ENCODE data around the gene ARHGEF4.

The ARHGEF4 gene, protein sequence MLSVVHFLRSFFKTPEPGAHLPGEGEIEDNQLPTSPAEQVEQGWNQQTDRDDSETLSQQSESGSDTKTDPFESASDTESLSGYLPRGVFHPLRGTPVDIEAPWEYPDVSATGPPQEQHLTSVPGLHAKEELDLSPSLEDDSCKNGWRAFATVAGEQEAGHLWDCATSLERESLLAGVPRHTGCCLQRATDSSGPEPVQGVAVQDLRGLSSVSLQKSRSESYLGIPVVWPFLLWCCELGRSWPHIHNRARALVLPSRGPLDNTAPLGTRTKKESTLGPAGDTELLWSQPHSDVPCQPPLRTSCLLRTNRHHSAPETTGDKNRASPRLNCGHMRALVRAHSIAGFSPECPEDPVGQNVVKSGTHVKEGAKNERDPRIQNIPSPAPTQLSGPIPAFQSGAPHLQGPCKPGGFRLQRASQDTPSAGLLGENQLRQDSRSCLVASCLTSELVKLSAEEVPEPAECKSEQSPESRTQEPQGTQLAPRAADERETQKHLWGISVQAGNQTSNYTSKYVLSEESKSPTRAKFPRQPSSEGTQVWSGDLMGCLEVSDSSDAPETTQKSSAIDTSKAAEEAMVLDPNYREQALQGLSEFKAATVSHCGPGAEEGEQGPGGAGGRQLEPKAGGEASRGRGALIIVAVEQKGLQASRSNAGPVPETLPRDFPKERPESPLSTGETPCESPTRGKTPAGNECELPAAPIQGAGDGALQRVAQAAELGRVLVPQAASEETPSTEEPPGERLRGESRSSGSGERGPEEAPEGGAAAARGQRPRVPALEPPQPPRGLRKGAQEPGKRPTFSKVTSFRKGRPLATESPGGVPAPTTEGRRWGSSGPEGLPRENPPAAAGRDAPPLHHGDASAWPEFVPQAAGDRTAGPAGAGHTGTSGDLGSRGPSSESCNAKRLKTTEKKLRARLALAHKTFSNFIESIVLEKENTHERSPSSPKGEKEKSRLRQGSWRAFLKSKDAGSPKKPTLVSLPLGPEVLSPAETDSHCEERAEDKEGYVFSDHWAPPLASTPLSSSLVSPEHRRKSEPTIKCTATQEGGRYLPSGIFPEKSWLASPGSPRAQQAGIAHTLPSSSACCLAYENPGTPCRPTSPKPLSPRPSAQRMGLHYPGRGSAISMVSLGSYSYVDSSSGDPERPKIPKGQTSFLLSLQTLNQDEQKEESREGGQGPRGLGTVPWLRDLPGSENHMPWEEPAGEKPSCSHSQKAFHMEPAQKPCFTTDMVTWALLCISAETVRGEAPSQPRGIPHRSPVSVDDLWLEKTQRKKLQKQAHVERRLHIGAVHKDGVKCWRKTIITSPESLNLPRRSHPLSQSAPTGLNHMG (N-terminal part only)

DNA sequence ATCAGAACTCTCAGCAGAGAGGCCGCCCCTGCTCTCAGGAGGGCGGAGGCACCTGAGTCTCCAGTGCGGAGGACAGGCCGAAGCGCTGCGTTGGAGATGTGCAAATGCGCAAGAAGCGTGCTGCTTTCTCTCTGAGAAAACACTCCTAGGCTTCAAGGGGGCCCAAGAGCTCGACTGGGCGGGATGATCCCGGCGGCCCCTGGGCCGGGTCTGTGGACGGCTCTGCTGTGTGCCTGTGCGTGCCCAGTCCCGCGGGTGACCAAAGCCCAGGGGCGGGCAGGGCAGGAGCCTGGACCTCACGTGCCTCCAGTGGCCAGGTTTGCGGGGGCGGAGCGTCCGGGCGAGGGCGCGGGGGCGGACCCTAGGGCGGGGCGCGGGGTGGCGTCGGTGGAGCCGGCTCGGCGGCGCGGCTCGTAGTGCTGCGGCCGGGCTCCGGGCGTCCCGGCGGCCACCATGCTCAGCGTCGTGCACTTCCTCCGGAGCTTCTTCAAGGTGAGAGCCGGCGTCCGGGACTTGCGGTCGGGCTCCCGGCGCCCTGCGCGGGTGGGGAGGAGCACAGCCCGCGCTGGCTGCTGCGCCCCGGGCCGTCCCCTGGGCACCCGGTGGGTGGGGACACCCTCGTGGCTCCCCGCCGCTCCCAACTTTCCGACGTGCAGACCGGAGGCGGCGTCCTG is at the start of gene ARHGEF4:
TSS of gene ARHGEF4 (plus strand) at position 414 of the 674 bp plus-strand sequence. CDS start at position 454, 40 bp downstream.
- peak within 1 kb of the TSS; percentile 26 for H3K4me3 Mint-ChIP-seq
- peaks cover 48% of the 10 kb centered on the region for H3K27me3 Mint-ChIP-seq

DNA sequence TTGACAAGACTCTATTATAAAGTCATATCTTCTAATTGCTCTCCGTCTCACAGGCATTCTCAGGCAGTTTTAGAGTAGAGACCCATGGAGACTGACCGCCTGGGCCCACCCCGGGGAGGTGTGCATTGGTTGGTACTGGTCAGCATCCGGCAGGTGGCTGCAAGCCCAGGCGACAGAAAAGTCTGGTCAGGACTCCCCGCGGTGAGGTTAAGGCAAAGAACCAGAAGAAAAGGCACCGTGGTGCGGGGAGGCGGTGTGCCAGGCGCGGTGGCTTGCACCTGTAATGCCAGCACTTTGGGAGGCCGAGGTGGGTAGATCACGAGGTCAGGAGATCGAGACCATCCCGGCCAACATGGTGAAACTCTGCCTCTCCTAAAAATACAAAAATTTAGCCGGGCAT is 48.9 kb upstream of the ARHGEF4 start:
- Mint-ChIP-seq H3K27me3 (no peaks in the 10 kb centered on the region), H3K36me3 (ENCODE audit: low read depth) (no peaks in the 10 kb centered on the region), H3K27ac (no peak overlapping the region), H3K9me3 (peaks cover under 1% of the 10 kb centered on the region), H3K4me3 (no peak overlapping the region), H3K4me1 (ENCODE audit: low read depth) (no peaks in the 10 kb centered on the region)

More for the DNA sequence above, at the start of gene ARHGEF4:
- Mint-ChIP-seq H3K27ac (no peak within 1 kb of the TSS), H3K36me3 (ENCODE audit: low read depth) (no peaks in the 10 kb centered on the region), H3K9me3 (no peaks in the 10 kb centered on the region), H3K4me1 (ENCODE audit: low read depth) (no peaks in the 10 kb centered on the region)

DNA sequence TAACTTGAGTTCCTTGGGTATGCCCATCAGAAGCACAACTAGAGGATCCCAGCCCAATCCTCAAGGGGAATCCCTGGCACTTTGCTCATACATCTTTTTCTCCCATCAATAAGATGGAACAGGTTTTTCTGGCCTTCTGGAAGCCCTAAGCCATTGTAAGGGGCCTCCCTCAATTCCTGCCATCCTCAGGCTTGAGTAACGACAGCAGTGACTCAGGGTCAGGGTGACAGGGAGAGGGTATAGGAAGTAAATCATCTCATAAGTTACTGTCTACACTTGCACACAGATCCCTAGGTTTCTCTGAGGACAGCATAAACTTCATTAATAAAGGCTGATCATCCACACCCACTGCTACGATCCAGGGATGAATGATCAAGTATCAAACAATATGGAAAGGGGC is 46.4 kb upstream of the ARHGEF4 start:
- no peaks in the 10 kb centered on the region for H3K4me1 Mint-ChIP-seq (ENCODE audit: low read depth)
- H3K4me3 Mint-ChIP-seq = no peak overlapping the region
- H3K9me3 Mint-ChIP-seq = no peaks in the 10 kb centered on the region
- H3K27me3 Mint-ChIP-seq = peaks cover 4% of the 10 kb centered on the region
- no peaks in the 10 kb centered on the region for H3K36me3 Mint-ChIP-seq (ENCODE audit: low read depth)
- H3K27ac Mint-ChIP-seq = no peak overlapping the region

DNA sequence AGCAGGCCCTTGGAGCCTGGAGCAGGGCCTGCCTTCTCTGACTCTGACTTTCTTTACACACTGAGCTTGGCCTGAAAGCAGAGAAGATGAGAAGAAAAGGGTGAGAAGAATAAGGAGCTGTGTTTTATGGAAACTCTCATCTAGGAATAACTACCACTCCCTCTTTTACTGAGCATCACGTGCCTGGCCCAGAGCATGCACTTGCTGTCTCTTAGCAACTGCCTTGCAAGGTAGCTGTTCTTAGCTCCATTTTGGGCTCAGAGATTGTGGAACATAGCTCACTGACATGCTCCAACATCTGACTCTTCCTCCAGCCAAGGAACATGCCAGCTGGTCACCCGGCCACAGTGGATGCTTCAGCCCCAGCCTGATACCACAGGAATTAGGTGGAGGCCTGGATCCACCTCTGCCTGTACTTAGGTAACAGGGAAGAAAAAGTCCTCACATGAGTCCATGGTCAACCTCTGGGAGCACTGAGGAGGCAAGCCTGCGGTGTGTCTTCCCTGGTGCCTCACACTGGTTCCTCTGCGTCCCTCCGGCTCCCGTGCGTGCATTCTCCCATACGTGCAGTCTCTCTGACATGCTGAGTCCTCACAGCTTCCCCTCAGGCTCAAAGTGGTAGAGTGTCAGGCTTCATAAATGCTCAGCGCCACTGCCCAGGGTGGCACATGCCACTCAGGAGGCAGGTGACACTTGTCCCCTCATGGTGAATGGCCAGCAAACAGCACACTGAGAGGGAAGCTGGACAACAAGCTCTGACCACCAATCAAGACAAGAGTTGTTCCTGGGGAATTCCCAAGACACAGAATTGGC is 45.7 kb upstream of the ARHGEF4 start:
- peaks cover 4% of the 10 kb centered on the region for H3K27me3 Mint-ChIP-seq
- H3K36me3 Mint-ChIP-seq (ENCODE audit: low read depth) = no peaks in the 10 kb centered on the region
- H3K4me3 Mint-ChIP-seq = no peak overlapping the region
- H3K9me3 Mint-ChIP-seq = no peaks in the 10 kb centered on the region
- H3K27ac Mint-ChIP-seq = no peak overlapping the region
- no peaks in the 10 kb centered on the region for H3K4me1 Mint-ChIP-seq (ENCODE audit: low read depth)

DNA sequence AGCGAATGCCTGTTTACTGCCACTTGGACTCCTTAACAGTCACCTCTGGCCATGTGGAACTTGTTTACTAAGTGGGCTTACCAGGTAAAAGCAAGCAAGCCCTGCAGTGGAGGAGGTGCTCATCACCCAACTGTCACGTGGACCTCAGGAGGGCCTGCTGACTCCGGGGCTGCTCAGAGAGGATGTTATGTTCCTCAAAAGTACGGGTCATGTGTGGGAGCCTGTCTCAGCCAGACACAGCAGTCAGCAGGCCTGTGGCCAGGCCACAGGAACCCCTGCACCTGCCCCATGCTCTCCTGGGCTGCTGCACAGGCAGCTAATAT is 45.1 kb upstream of the ARHGEF4 start:
- Mint-ChIP-seq H3K27me3 (peaks cover 4% of the 10 kb centered on the region), H3K36me3 (ENCODE audit: low read depth) (no peaks in the 10 kb centered on the region), H3K9me3 (no peaks in the 10 kb centered on the region)

DNA sequence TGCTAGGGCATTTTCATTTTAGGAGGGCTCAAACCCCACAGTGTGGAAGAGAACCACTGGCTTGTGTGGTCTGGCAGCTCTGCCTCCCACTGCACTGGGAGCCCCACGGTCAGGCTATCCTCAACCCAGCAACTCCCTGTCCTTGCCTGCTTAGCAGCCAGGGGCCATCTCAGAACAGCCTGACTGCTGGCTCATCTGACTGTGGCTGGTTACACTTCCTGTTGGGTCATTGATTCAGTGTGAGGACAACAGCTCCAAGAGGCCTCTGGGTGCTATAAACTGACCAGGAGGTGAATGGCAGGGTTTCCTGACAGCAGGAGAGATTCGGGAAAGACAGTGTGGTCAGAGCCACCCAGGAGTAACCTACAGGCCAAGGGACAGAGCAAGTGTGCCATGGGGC is 41.3 kb upstream of the ARHGEF4 start:
- no peak overlapping the region for H3K27ac Mint-ChIP-seq
- H3K4me1 Mint-ChIP-seq (ENCODE audit: low read depth) = peaks cover 4% of the 10 kb centered on the region
- H3K4me3 Mint-ChIP-seq = no peak overlapping the region
- peaks cover 4% of the 10 kb centered on the region for H3K27me3 Mint-ChIP-seq
- no peaks in the 10 kb centered on the region for H3K36me3 Mint-ChIP-seq (ENCODE audit: low read depth)
- H3K9me3 Mint-ChIP-seq = no peaks in the 10 kb centered on the region

More for the DNA sequence above, 45.1 kb upstream of the ARHGEF4 start:
- Mint-ChIP-seq H3K4me3 (no peak overlapping the region), H3K4me1 (ENCODE audit: low read depth) (no peaks in the 10 kb centered on the region), H3K27ac (no peak overlapping the region)

DNA sequence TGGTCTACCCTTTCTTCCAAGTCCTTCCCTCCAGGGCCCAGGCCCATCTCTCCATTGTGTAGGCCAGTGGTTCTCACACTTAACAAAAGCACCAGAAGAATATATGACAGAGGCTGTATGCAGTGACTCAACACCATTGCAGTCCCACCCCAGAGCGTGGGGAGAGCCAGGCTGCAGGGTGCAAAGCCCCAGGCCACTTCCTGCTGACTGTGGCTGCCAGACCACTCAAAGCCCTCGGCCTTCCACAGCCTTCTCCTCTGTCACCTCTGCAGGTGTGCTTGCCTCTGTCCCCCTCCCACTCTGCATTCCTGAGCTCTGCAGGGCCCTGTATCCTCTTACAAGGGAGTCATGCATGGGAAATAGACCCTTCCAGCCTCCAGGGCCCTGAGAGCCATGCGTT is 40.4 kb upstream of the ARHGEF4 start:
- Mint-ChIP-seq H3K4me3 (no peak overlapping the region), H3K27ac (no peak overlapping the region), H3K4me1 (ENCODE audit: low read depth) (peaks cover 4% of the 10 kb centered on the region), H3K36me3 (ENCODE audit: low read depth) (no peaks in the 10 kb centered on the region), H3K27me3 (peaks cover 4% of the 10 kb centered on the region), H3K9me3 (no peaks in the 10 kb centered on the region)

DNA sequence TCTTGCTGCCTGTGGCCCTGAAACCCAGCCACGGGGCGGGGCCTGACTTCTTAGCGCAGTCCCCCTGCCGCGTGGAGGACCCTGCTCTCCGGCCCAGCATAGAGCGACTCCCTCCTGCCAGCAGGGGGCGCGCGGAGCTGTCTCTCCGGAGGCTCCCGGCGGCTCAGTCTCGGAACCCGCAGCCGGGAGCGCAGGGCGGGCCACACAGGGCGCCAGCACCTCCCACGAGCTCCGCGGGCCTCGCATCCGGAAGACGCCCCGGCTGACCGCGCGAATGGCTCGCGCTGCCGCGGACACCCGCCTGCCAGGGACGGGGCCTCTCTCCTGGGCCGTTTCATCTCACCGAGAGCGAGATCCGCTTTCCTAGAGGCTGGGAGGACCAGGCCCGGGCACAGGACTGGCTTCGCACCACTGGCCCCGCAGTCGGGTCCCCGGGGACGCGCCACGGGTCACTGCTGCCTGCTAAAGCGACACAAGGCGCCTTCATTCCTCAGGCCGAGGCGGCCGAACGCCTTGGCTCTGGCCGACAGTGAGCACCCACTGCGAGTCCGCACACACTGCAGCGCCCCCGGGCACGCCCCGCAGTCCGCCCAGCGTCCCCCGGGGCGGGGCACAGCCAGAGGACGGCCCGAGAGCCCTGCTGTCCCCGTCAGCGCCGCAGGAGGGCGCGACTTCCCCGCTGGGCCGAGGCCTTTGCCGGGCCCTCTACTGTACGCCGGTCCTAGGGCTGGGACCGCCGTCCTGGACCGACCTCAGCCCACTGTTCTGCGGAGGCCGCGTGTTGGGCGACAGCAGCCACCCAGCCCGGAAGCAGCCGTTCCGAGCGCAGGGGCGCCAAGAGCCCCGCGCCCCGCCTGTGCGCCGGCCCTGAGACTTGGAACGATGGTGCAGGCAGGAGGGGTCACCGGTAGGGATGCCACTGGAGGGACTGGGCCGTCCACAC is 39.0 kb upstream of the ARHGEF4 start:
- Mint-ChIP-seq H3K9me3 (no peaks in the 10 kb centered on the region), H3K36me3 (ENCODE audit: low read depth) (no peaks in the 10 kb centered on the region), H3K27me3 (peaks cover 4% of the 10 kb centered on the region), H3K27ac (no peak overlapping the region), H3K4me1 (ENCODE audit: low read depth) (peaks cover 4% of the 10 kb centered on the region), H3K4me3 (peak overlapping the region; percentile 56)

DNA sequence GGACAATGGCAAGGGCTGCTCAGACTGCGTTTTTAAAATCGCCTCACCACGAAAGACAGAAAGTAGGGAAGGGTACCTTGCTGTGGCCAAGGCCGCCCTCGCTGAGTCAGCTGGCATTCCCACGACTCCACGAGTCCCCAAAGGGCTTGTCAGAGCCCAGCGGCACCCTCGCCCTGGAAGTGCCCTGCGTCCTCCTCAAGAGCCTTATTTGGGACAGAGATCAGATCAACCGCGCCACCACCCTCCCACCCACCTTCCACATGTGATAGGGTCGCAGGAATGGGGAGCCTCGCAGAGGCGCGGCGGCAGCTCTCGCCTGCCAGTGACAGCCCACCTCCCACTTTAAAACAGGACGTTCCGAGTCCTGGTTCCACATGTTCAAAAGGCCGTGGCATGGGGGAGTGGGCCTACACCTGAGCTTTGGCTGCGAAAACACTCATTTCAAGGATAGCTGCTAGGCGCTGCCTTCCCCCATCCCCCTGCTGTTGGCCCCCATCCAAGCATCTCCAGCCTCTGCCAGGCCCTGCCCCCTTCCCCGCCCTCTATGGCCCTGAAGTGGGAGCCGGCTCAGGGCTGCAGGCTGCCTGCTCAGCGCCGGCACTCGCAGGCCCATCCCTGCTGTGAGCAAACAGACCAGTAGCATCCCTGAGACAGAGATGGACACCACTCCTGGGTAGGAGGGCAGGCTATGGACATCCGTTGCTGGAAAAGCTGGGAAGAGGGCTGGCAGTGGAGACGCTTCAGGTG is 38.1 kb upstream of the ARHGEF4 start:
- Mint-ChIP-seq H3K27me3 (no peaks in the 10 kb centered on the region), H3K4me1 (ENCODE audit: low read depth) (peaks cover 4% of the 10 kb centered on the region), H3K27ac (no peak overlapping the region), H3K4me3 (peak overlapping the region; percentile 37), H3K9me3 (no peaks in the 10 kb centered on the region), H3K36me3 (ENCODE audit: low read depth) (no peaks in the 10 kb centered on the region)

DNA sequence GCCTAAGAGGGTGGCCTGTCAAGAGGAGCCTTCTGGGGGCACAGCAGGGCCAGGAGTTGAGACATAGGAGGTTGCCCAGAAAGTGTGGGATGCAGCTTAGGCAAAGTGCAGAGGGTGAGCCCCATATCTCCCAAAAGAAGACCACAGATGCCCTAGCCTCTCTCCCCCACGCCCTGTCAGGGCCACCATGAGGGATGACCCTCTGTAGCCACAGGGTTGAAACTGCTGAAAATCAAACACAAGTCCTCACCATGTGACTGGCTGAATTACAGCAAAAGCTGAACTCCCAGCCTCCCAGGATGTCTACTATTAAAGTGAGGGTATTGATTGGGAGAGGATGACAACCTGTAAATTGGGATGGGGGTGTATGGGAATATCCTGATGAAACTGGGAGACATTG is 37.4 kb upstream of the ARHGEF4 start:
- H3K27ac Mint-ChIP-seq = no peak overlapping the region
- H3K9me3 Mint-ChIP-seq = no peaks in the 10 kb centered on the region
- no peak overlapping the region for H3K4me3 Mint-ChIP-seq
- peaks cover 4% of the 10 kb centered on the region for H3K4me1 Mint-ChIP-seq (ENCODE audit: low read depth)
- no peaks in the 10 kb centered on the region for H3K36me3 Mint-ChIP-seq (ENCODE audit: low read depth)
- no peaks in the 10 kb centered on the region for H3K27me3 Mint-ChIP-seq

DNA sequence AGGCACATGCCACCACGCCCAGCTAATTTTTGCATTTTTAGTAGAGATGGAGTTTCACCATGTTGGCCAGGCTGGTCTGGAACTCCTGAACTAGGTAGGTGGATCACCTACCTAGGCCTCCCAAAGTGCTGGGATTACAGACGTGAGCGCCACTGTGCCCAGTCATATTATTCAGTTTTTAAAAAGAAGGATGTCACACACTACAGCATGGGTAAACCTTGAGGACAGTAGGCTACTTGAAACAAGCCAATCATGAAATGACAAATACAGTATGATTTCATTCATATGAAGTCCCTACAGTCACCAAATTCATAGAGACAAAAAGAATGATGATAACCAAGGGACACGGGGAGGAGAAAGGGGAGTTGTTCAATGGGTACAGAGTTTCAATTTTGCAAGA is 31.1 kb upstream of the ARHGEF4 start:
- H3K27me3 Mint-ChIP-seq = peaks cover 20% of the 10 kb centered on the region
- H3K9me3 Mint-ChIP-seq = no peaks in the 10 kb centered on the region
- H3K27ac Mint-ChIP-seq = no peak overlapping the region
- H3K4me3 Mint-ChIP-seq = no peak overlapping the region
- no peaks in the 10 kb centered on the region for H3K36me3 Mint-ChIP-seq (ENCODE audit: low read depth)
- peaks cover 9% of the 10 kb centered on the region for H3K4me1 Mint-ChIP-seq (ENCODE audit: low read depth)

DNA sequence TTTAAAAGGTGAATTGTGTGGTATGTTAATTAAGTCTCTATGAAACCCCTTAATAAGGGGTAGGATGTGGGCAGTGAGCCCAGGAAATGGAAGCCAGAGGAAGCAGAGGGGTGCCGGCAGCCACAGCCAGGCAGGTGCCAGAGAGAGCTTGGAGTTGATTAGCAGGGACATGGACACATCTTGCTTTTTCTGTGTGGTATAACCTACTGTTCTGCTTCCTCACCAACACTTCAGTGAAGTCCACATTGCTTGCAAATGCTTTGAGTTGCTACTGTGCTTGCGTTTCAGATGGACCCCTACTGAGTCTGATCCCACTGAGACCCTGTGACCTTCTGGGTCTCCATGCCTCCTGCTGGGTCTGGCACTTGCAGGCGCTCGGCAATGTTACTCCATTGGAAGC is 30.3 kb upstream of the ARHGEF4 start:
- H3K36me3 Mint-ChIP-seq (ENCODE audit: low read depth) = no peaks in the 10 kb centered on the region
- peaks cover 9% of the 10 kb centered on the region for H3K4me1 Mint-ChIP-seq (ENCODE audit: low read depth)
- H3K9me3 Mint-ChIP-seq = no peaks in the 10 kb centered on the region
- H3K4me3 Mint-ChIP-seq = no peak overlapping the region
- H3K27ac Mint-ChIP-seq = no peak overlapping the region
- H3K27me3 Mint-ChIP-seq = peaks cover 28% of the 10 kb centered on the region
